ENCODE data around the gene BTBD6. TPM values are rescaled to one million over a fixed set of nuclear protein-coding genes. Genes with fewer than 3 reads are reported as not detected.
A peak's percentile ranks its signal among the peaks of the same experiment; 100 is the strongest.

Gene BTBD6
- total RNA-seq, 1 experiment from 2014 or later, result 19.6 TPM

GRCh38 chr14:105209646-105210045, 38.7 kb upstream of the BTBD6 start:
- DNase-seq (ENCODE audit: low read depth), result no peak
- in situ Hi-C loops (cut with HindIII; ENCODE audit: low pct_unique_long_range_greater_than_20kb, low sequenced_read_pairs), result no loop called here

- no peak for DNase-seq (ENCODE audit: low read depth)
- in situ Hi-C loops (cut with HindIII; ENCODE audit: low pct_unique_long_range_greater_than_20kb, low sequenced_read_pairs), result no loop called here
These were observed 37.9 kb upstream of the BTBD6 start for GRCh38 chr14:105210266-105211025.

- no peak for DNase-seq (ENCODE audit: low read depth)
- in situ Hi-C loops (cut with HindIII; ENCODE audit: low pct_unique_long_range_greater_than_20kb, low sequenced_read_pairs), result no loop called here
These were observed 37.1 kb upstream of the BTBD6 start for GRCh38 chr14:105211086-105211757.

- in situ Hi-C loops (cut with HindIII; ENCODE audit: low pct_unique_long_range_greater_than_20kb, low sequenced_read_pairs), result no loop called here
- DNase-seq (ENCODE audit: low read depth), result no peak
These were observed 36.6 kb upstream of the BTBD6 start for GRCh38 chr14:105211758-105212089.

GRCh38 chr14:105212541-105213300, 35.6 kb upstream of the BTBD6 start:
- DNase-seq (ENCODE audit: low read depth), result no peak
- in situ Hi-C loops (cut with HindIII; ENCODE audit: low pct_unique_long_range_greater_than_20kb, low sequenced_read_pairs), result no loop called here

GRCh38 chr14:105213361-105213760, 35.0 kb upstream of the BTBD6 start:
- DNase-seq (ENCODE audit: low read depth), result no peak
- in situ Hi-C loops (cut with HindIII; ENCODE audit: low pct_unique_long_range_greater_than_20kb, low sequenced_read_pairs), result no loop called here

- DNase-seq (ENCODE audit: low read depth), result no peak
- in situ Hi-C loops (cut with HindIII; ENCODE audit: low pct_unique_long_range_greater_than_20kb, low sequenced_read_pairs), result no loop called here
These were observed 33.9 kb upstream of the BTBD6 start for GRCh38 chr14:105214324-105214915.

GRCh38 chr14:105215602-105216001, 32.7 kb upstream of the BTBD6 start:
- in situ Hi-C loops (cut with HindIII; ENCODE audit: low pct_unique_long_range_greater_than_20kb, low sequenced_read_pairs), result no loop called here
- no peak for DNase-seq (ENCODE audit: low read depth)

GRCh38 chr14:105216490-105217247, 31.7 kb upstream of the BTBD6 start:
- no peak for DNase-seq (ENCODE audit: low read depth)
- in situ Hi-C loops (cut with HindIII; ENCODE audit: low pct_unique_long_range_greater_than_20kb, low sequenced_read_pairs), result no loop called here

GRCh38 chr14:105217774-105218173, 30.6 kb upstream of the BTBD6 start:
- DNase-seq (ENCODE audit: low read depth), result no peak
- in situ Hi-C loops (cut with HindIII; ENCODE audit: low pct_unique_long_range_greater_than_20kb, low sequenced_read_pairs), result no loop called here

GRCh38 chr14:105218611-105219010, 29.7 kb upstream of the BTBD6 start:
- in situ Hi-C loops (cut with HindIII; ENCODE audit: low pct_unique_long_range_greater_than_20kb, low sequenced_read_pairs), result no loop called here
- no peak for DNase-seq (ENCODE audit: low read depth)

- no peak for DNase-seq (ENCODE audit: low read depth)
- in situ Hi-C loops (cut with HindIII; ENCODE audit: low pct_unique_long_range_greater_than_20kb, low sequenced_read_pairs), result no loop called here
These were observed 29.2 kb upstream of the BTBD6 start for GRCh38 chr14:105219043-105219612.

- DNase-seq (ENCODE audit: low read depth), result no peak
- in situ Hi-C loops (cut with HindIII; ENCODE audit: low pct_unique_long_range_greater_than_20kb, low sequenced_read_pairs), result no loop called here
These were observed 28.6 kb upstream of the BTBD6 start for GRCh38 chr14:105219753-105220152.

- in situ Hi-C loops (cut with HindIII; ENCODE audit: low pct_unique_long_range_greater_than_20kb, low sequenced_read_pairs), result no loop called here
- no peak for DNase-seq (ENCODE audit: low read depth)
These were observed 27.4 kb upstream of the BTBD6 start for GRCh38 chr14:105220699-105221597.

GRCh38 chr14:105221598-105222178, 26.6 kb upstream of the BTBD6 start:
- no peak for DNase-seq (ENCODE audit: low read depth)
- in situ Hi-C loops (cut with HindIII; ENCODE audit: low pct_unique_long_range_greater_than_20kb, low sequenced_read_pairs), result no loop called here

GRCh38 chr14:105223260-105223659, 25.1 kb upstream of the BTBD6 start:
- in situ Hi-C loops (cut with HindIII; ENCODE audit: low pct_unique_long_range_greater_than_20kb, low sequenced_read_pairs), result no loop called here
- DNase-seq (ENCODE audit: low read depth), result peak; percentile 80
